ENCODE data around the gene OXGR1.

OXGR1 gene

GRCh38 chr13:97019236-97019635, 25.0 kb upstream of the OXGR1 start:
- Histone ChIP-seq H3K9me3 (replicated peaks in 1 of 2; ENCODE audit: control insufficient read depth in 2 of 2, insufficient read depth in 1 of 2, low read depth in 1 of 2, low read length in 2 of 2) (no peaks in the 10 kb centered on the region), H3K4me2 (ENCODE audit: insufficient read depth, low read length, poor library complexity, severe bottlenecking) (no peak overlapping the region), H3K14ac (ENCODE audit: low read length) (no peak overlapping the region), H4K8ac (ENCODE audit: low read depth, low read length) (no peak overlapping the region), H4K91ac (ENCODE audit: low read depth, low read length, poor library complexity) (no peak overlapping the region), H3K79me1 (ENCODE audit: low read depth, low read length) (no peaks in the 10 kb centered on the region), H3K18ac (ENCODE audit: low read length) (no peak overlapping the region), H3K23ac (ENCODE audit: low read depth, low read length, poor library complexity) (no peak overlapping the region), H3K4me1 (ENCODE audit: control insufficient read depth in 2 of 2, insufficient read depth in 1 of 2, low read depth in 1 of 2, low read length in 2 of 2) (no peaks in the 10 kb centered on the region), H3K27me3 (ENCODE audit: control insufficient read depth in 3 of 3, insufficient read depth in 3 of 3, low read depth in 1 of 3, low read length in 3 of 3) (no peaks in the 10 kb centered on the region), H2BK15ac (ENCODE audit: low read length) (no peak overlapping the region), H3K4me3 (ENCODE audit: low read length in 2 of 2) (no peak overlapping the region), H2AFZ (ENCODE audit: low read length) (no peak overlapping the region), H2BK120ac (ENCODE audit: low read depth, low read length) (no peak overlapping the region), H3K27ac (replicated peaks; ENCODE audit: low read length) (no peak overlapping the region), H2AK5ac (ENCODE audit: low read depth, low read length) (no peak overlapping the region), H3K36me3 (replicated peaks in 1 of 2; ENCODE audit: control insufficient read depth in 2 of 2, insufficient read depth in 2 of 2, low read length in 2 of 2) (no peaks in the 10 kb centered on the region), H3K4ac (ENCODE audit: low read length) (no peak overlapping the region), H3K9ac (ENCODE audit: low read depth, low read length, poor library complexity) (no peak overlapping the region), H2BK12ac (ENCODE audit: low read length) (no peak overlapping the region), H2BK5ac (ENCODE audit: low read length) (no peak overlapping the region)
- no CpG with 5 or more reads among the region's 1 CpG for WGBS, 2 donors (ENCODE audit: extremely low coverage in 2 of 2, insufficient read length in 2 of 2, insufficient replicate concordance in 1 of 2)
- no peak for DNase-seq (ENCODE audit: low spot score)

- no CpG with 5 or more reads among the region's 13 CpGs for WGBS, 2 donors (ENCODE audit: extremely low coverage in 2 of 2, insufficient read length in 2 of 2, insufficient replicate concordance in 1 of 2)
- H3K4me3 ChIP-seq (ENCODE audit: low read length in 2 of 2) = no peak overlapping the region
Measured at GRCh38 chr13:97018029-97018819, 23.9 kb upstream of the OXGR1 start.

GRCh38 chr13:97017322-97017721, 23.0 kb upstream of the OXGR1 start:
- no peak overlapping the region for H3K4ac ChIP-seq (ENCODE audit: low read length)

More at GRCh38 chr13:97018029-97018819, 23.9 kb upstream of the OXGR1 start:
- no peak overlapping the region for H2BK12ac ChIP-seq (ENCODE audit: low read length)
- H4K8ac ChIP-seq (ENCODE audit: low read depth, low read length) = no peak overlapping the region
- H3K27ac ChIP-seq (replicated peaks; ENCODE audit: low read length) = no peak overlapping the region
- H3K79me1 ChIP-seq (ENCODE audit: low read depth, low read length) = no peaks in the 10 kb centered on the region
- no peak overlapping the region for H2BK15ac ChIP-seq (ENCODE audit: low read length)
- no peak overlapping the region for H4K91ac ChIP-seq (ENCODE audit: low read depth, low read length, poor library complexity)
- H3K36me3 ChIP-seq (replicated peaks in 1 of 2; ENCODE audit: control insufficient read depth in 2 of 2, insufficient read depth in 2 of 2, low read length in 2 of 2) = no peaks in the 10 kb centered on the region
- no peak overlapping the region for H2AK5ac ChIP-seq (ENCODE audit: low read depth, low read length)
- no peaks in the 10 kb centered on the region for H3K27me3 ChIP-seq (ENCODE audit: control insufficient read depth in 3 of 3, insufficient read depth in 3 of 3, low read depth in 1 of 3, low read length in 3 of 3)
- H3K4me1 ChIP-seq (ENCODE audit: control insufficient read depth in 2 of 2, insufficient read depth in 1 of 2, low read depth in 1 of 2, low read length in 2 of 2) = no peaks in the 10 kb centered on the region
- no peak overlapping the region for H2BK120ac ChIP-seq (ENCODE audit: low read depth, low read length)
- H3K4ac ChIP-seq (ENCODE audit: low read length) = no peak overlapping the region
- H2AFZ ChIP-seq (ENCODE audit: low read length) = no peak overlapping the region
- no peak overlapping the region for H3K18ac ChIP-seq (ENCODE audit: low read length)
- H3K23ac ChIP-seq (ENCODE audit: low read depth, low read length, poor library complexity) = no peak overlapping the region
- peak overlapping the region; percentile 45 for H3K4me2 ChIP-seq (ENCODE audit: insufficient read depth, low read length, poor library complexity, severe bottlenecking)
- H3K9me3 ChIP-seq (replicated peaks in 1 of 2; ENCODE audit: control insufficient read depth in 2 of 2, insufficient read depth in 1 of 2, low read depth in 1 of 2, low read length in 2 of 2) = no peaks in the 10 kb centered on the region
- no peak for DNase-seq (ENCODE audit: low spot score)
- no peak overlapping the region for H2BK5ac ChIP-seq (ENCODE audit: low read length)
- no peak overlapping the region for H3K9ac ChIP-seq (ENCODE audit: low read depth, low read length, poor library complexity)
- no peak overlapping the region for H3K14ac ChIP-seq (ENCODE audit: low read length)

GRCh38 chr13:97015661-97016350, 21.5 kb upstream of the OXGR1 start:
- no CpG with 5 or more reads among the region's 5 CpGs for WGBS, 2 donors (ENCODE audit: extremely low coverage in 2 of 2, insufficient read length in 2 of 2, insufficient replicate concordance in 1 of 2)
- no peak overlapping the region for H3K4ac ChIP-seq (ENCODE audit: low read length)
- H3K36me3 ChIP-seq (replicated peaks in 1 of 2; ENCODE audit: control insufficient read depth in 2 of 2, insufficient read depth in 2 of 2, low read length in 2 of 2) = no peaks in the 10 kb centered on the region
- no peak overlapping the region for H3K4me3 ChIP-seq (ENCODE audit: low read length in 2 of 2)
- no peak overlapping the region for H2BK15ac ChIP-seq (ENCODE audit: low read length)
- H3K27ac ChIP-seq (replicated peaks; ENCODE audit: low read length) = no peak overlapping the region
- no peaks in the 10 kb centered on the region for H3K27me3 ChIP-seq (ENCODE audit: control insufficient read depth in 3 of 3, insufficient read depth in 3 of 3, low read depth in 1 of 3, low read length in 3 of 3)
- H3K14ac ChIP-seq (ENCODE audit: low read length) = no peak overlapping the region
- H4K91ac ChIP-seq (ENCODE audit: low read depth, low read length, poor library complexity) = no peak overlapping the region
- H3K9ac ChIP-seq (ENCODE audit: low read depth, low read length, poor library complexity) = no peak overlapping the region
- no peaks in the 10 kb centered on the region for H3K4me1 ChIP-seq (ENCODE audit: control insufficient read depth in 2 of 2, insufficient read depth in 1 of 2, low read depth in 1 of 2, low read length in 2 of 2)
- no peak for DNase-seq (ENCODE audit: low spot score)
- H3K23ac ChIP-seq (ENCODE audit: low read depth, low read length, poor library complexity) = no peak overlapping the region
- H2AK5ac ChIP-seq (ENCODE audit: low read depth, low read length) = no peak overlapping the region
- no peak overlapping the region for H4K8ac ChIP-seq (ENCODE audit: low read depth, low read length)
- H3K79me1 ChIP-seq (ENCODE audit: low read depth, low read length) = no peaks in the 10 kb centered on the region
- no peak overlapping the region for H2BK5ac ChIP-seq (ENCODE audit: low read length)
- no peak overlapping the region for H2BK120ac ChIP-seq (ENCODE audit: low read depth, low read length)
- H2BK12ac ChIP-seq (ENCODE audit: low read length) = no peak overlapping the region
- H2AFZ ChIP-seq (ENCODE audit: low read length) = no peak overlapping the region
- no peak overlapping the region for H3K4me2 ChIP-seq (ENCODE audit: insufficient read depth, low read length, poor library complexity, severe bottlenecking)
- H3K9me3 ChIP-seq (replicated peaks in 1 of 2; ENCODE audit: control insufficient read depth in 2 of 2, insufficient read depth in 1 of 2, low read depth in 1 of 2, low read length in 2 of 2) = no peaks in the 10 kb centered on the region
- no peak overlapping the region for H3K18ac ChIP-seq (ENCODE audit: low read length)

More at GRCh38 chr13:97017322-97017721, 23.0 kb upstream of the OXGR1 start:
- H3K14ac ChIP-seq (ENCODE audit: low read length) = no peak overlapping the region
- H3K79me1 ChIP-seq (ENCODE audit: low read depth, low read length) = no peaks in the 10 kb centered on the region
- no peaks in the 10 kb centered on the region for H3K4me1 ChIP-seq (ENCODE audit: control insufficient read depth in 2 of 2, insufficient read depth in 1 of 2, low read depth in 1 of 2, low read length in 2 of 2)
- H3K23ac ChIP-seq (ENCODE audit: low read depth, low read length, poor library complexity) = no peak overlapping the region
- no peak overlapping the region for H2AK5ac ChIP-seq (ENCODE audit: low read depth, low read length)
- H2BK15ac ChIP-seq (ENCODE audit: low read length) = no peak overlapping the region
- DNase-seq (ENCODE audit: low spot score) = no peak
- no peak overlapping the region for H2BK120ac ChIP-seq (ENCODE audit: low read depth, low read length)
- H3K4me2 ChIP-seq (ENCODE audit: insufficient read depth, low read length, poor library complexity, severe bottlenecking) = no peak overlapping the region
- H3K18ac ChIP-seq (ENCODE audit: low read length) = no peak overlapping the region
- no peak overlapping the region for H4K91ac ChIP-seq (ENCODE audit: low read depth, low read length, poor library complexity)
- no peaks in the 10 kb centered on the region for H3K9me3 ChIP-seq (replicated peaks in 1 of 2; ENCODE audit: control insufficient read depth in 2 of 2, insufficient read depth in 1 of 2, low read depth in 1 of 2, low read length in 2 of 2)
- no peak overlapping the region for H2AFZ ChIP-seq (ENCODE audit: low read length)
- no peak overlapping the region for H4K8ac ChIP-seq (ENCODE audit: low read depth, low read length)
- H3K27me3 ChIP-seq (ENCODE audit: control insufficient read depth in 3 of 3, insufficient read depth in 3 of 3, low read depth in 1 of 3, low read length in 3 of 3) = no peaks in the 10 kb centered on the region
- no peak overlapping the region for H2BK12ac ChIP-seq (ENCODE audit: low read length)
- no peak overlapping the region for H2BK5ac ChIP-seq (ENCODE audit: low read length)
- no peak overlapping the region for H3K9ac ChIP-seq (ENCODE audit: low read depth, low read length, poor library complexity)
- no peaks in the 10 kb centered on the region for H3K36me3 ChIP-seq (replicated peaks in 1 of 2; ENCODE audit: control insufficient read depth in 2 of 2, insufficient read depth in 2 of 2, low read length in 2 of 2)
- H3K4me3 ChIP-seq (ENCODE audit: low read length in 2 of 2) = no peak overlapping the region
- no peak overlapping the region for H3K27ac ChIP-seq (replicated peaks; ENCODE audit: low read length)

All from neuronal stem cell (in vitro differentiated cells).